Kidney glomerular epithelial cell (primary cell): Measurements from ENCODE around the gene HADH.
"Not testable (repeated sequence)": the region's sequence is repeated elsewhere in the genome, so short reads cannot be mapped to it uniquely, and the experiment has no call there.

Experiments
- DNase-seq: peaks from one replicate; lab custom pipeline; 2025; lab: John Stamatoyannopoulos, UW

The HADH gene

DNA sequence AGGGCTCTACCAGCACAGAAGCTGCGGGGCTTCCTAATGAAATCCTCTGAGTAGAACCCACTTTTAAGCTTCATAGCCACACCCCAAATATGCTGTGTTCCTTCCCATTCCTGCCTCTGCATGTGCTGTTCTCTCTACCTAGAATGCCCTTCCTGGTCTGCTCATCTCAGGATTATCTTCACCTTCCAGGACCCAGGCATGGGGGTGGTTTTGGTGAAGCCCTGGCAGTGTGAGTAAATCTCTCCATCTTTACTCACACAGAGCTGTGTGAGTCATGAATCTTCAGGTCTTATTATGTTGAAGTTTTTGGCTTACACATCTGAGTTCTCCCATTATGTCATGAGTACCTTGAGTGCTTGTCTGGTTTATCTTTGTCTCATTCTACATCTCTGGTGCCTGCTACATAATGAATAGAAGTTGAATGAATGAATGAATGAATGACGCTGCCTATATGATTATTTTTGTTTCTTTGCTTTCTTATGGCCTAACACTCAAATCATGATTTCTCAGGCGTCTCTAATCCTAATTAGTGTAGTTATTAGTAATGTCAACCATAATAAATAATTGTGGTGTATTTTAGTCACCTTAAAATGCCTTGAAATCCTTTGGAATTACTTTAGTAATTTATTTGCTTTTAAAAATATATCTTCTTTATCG lies 41.9 kb downstream of the HADH start:
- DNase-seq = no peak

DNA sequence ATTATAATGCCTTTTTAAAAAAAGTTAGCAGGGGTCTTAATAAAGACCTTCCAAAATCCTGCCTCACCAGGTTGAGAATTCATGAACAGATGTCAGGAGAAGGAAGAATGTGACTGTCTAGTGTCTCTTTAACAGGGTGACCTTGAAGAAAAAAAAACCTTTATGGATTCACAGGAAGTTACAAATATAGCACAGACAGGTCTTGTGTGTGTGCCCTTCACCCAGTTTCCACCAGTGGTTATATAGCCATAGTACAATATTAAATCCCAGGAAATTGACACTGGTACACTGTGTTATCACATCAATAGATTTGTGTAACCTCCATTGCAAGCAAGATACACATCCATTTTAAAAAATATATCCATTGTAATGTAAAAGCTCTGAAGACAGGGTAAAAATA lies 43.7 kb downstream of the HADH start:
- DNase-seq = no peak

DNA sequence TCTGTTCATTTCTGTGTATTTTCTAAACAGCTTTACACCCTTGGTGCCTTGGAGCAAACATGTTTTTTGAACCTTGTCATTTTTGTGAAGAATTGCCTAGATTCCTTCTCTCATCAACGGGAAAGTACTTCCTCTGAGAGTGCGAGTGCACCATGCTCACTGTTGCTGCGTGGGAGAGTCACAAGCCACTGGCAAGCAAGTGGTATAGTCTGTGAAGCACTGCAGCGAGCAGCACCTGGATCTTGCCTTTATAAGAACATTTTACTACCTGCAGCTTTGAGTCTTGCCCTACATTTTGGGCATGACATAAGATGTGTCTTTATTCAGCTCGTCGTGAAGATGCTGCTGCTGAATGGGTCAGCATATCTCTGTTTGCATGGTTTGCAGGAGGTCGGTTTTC lies 44.9 kb downstream of the HADH start:
- no peak for DNase-seq

DNA sequence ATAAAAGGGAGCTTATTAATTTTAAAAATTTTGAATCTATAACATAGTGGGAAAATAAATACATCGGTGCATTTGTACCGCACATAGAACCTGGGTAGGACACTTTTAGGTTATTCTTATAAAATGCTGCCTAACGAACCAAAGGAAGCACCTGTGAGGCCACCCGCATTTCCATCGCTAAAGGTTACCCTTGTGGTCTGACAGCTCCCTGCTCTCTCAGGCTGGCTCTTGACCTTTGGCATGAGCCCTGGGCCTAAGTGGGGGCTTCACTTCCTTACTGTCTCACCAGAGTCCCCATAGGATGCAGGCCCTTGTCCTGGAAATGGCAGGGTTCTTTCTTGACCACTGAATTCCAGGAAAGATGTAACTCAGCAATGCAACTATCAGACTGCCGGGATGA lies 46.0 kb downstream of the HADH start:
- no peak for DNase-seq

DNA sequence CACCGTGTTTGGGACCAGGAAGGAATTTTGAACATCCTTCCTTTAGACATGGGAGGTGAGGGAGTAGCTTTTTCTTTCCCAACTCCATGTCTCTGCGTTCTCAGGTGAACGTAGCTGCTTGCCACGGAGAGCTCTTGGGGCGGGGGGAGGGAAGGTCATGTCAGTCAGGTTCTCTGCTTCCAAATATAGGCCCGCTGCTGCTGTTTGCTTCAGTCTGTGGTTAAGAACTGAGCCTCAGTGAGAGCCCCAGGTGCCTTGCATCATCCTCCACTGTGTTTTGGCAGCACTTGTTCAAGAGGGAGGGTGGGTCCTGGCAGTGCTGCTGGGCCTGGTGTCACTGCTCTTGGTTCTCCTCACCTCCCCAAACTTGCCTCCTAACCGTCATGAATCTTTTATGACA lies 46.5 kb downstream of the HADH start:
- no peak for DNase-seq

DNA sequence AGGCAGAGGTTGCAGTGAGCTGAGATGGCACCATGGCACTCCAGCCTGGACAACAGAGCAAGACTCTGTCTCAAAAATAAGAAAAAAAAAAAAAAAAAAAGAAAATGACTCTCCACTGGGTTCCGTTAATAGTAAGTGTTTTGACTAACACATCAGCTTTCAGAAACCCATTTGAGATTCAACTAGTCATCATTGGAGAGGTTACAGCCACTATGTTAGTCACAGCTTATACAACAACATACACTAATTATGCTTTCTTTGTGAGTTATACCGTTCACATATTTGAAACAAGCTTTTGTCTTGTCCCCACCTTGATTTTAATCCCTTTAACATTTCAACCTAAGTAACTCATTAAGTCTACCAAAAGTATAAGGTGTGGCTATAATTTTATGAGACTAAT lies 48.2 kb downstream of the HADH start:
- DNase-seq = no peak

DNA sequence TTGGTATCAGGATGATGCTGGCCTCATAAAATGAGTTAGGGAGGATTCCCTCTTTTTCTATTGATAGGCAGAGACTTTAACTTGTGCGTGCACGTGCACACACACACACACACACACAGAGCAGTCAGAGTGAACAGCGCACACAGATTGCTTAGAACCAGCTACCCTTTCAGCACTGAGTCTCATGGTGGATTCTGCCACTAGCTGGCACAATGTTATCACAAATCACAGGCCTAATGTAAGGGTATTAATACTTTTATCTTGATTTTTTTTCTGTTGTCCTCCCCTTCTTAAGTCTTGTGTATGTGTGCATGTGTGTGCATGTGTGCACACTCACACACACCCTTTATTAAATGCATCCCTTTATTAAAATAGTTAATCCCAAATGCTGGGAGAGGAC lies 53.2 kb downstream of the HADH start:
- DNase-seq = no peak

DNA sequence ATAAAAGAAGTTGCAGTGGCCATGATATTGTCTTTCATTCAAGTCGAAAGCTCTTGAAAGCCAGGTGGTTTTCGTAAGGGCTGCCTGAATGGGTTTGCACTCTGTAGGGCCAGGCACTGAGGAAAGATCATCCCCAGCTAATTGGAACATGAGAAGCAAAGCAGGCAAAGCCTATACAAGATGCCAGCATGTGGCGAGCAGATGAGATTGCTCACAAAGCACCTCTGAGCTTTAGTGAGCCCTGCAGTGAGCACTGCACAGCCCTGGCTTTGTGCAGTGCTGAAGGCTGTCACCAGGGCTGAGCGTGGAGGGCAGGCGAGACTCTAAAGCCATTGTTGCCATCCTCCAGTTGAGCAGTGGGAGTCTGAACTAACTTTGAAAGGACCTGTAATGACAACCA lies 53.8 kb downstream of the HADH start:
- DNase-seq = no peak

DNA sequence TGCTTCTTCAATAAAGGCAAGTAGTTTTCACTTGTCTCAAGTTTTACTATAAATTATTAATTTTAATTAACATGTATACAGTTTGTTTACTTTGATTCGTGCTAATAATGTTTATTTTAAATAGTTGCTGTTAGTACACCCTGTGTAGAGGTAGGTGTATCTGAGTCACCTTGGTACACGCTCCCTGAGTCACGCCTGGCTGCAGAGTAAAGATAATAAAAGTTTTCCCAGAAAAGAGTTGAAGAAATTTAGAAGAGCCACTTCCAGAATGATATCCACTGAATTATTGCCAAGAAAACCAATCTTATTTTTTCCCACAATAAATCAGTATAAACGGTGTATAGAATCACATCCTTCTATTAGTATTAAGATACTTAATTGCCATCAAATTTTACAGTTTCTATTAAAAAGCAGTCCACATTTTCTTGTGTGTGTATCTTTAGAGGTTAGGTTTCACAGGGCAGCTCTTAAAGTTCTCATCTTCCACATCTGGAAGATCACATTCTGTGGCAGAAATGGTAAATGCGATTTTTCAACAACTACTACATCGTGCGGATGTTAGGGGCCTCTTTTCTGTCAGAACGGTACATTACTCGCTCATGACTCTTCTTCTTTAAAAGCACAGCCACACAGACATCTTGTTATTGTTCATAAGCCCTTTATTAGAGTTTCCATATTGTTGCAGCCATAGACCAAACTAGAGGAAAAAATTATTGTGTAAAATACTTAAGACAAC lies 55.4 kb downstream of the HADH start:
- peak; percentile 39 for DNase-seq

DNA sequence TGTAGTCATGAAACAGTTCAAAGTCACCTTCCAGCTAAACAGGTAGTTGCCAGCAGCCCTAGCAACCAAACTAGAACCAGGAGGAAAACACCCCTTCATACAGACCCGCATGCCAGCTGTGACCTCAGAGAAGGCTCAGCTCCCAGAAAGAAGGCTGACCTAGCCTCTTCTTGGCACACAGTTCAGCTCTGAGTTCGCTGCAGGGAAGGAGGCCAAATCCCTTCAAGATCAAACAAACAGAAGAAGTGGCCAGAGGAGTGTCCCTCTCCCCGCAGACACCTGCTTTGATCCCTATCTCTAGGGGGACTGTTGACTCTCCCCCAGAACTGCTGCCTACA lies 56.0 kb downstream of the HADH start:
- DNase-seq = no peak

DNA sequence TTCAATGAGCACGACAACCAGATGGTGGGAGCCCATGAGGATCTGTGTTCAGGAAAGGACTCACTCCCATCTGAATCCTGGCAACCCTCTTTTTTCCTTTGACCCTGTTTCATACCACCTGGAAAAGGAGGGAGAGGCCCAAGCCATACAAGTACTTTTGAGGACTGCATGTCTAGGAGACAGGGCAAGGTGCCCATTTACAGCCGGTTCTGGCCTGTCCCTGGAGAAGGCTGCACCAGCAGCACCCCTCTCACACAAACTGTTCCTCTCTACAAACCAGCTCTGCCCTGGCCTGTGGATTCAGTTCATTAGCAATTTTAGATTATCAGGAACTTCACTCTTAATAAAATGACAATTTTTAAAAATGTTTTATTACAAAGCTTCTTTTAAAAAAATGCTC lies 57.5 kb downstream of the HADH start:
- DNase-seq = no peak

DNA sequence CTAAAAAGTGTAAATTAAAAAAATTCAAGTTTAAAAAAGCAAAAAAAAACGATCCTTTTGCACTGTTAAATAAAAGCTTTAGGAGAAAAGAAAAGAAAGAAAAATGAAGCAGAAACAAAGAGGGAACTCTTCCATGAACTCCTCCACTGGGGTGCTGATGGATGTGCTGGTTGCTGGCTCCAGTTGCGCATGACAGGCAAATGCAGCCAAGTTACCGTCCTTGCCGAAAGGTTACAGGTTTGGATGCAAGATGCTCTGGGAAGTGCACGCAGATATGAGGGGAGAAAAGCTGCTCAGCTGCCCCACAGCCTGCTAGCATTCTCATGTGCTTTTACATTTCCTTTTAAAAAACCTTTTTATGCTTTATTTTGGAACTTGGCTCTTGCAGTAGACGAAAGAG lies 58.5 kb downstream of the HADH start:
- DNase-seq = no peak

DNA sequence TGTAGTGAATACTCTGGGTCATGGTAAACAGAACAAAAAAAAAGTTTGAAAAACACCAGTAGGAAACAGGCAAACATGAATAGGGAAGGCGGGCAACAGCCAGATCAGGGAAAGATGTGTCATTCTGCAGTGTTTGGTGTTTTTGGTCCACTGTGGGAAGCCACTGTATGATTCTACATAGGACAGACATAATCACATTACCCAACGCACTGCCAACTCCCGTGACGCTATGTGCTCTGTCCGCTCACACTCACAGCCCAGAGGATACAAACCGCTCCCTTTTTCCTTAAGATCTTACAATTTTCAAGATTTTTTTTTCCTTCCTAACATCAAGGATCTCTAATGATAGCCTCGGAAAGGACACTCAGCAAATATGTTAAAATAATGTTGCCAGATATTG lies 59.3 kb downstream of the HADH start:
- DNase-seq = no peak

DNA sequence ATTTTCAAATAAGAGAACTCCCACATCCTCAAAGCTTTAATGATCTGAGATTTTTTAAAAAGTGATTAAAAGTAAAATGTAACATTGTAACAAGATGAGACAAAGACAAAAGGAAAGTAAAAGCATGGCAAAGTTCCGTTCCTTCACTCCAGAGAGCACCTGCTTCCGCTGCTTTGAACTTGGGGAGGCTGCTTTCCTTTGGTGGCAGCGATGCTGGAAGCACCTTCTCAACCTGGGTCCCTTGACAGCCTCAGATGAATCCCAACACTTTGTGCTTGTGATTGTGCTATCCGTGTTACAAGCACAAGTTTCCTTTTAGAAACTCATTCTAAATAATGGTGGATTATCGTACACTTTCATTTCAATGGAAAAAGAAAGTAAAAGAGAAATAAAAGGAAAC lies 59.7 kb downstream of the HADH start:
- DNase-seq = no peak

DNA sequence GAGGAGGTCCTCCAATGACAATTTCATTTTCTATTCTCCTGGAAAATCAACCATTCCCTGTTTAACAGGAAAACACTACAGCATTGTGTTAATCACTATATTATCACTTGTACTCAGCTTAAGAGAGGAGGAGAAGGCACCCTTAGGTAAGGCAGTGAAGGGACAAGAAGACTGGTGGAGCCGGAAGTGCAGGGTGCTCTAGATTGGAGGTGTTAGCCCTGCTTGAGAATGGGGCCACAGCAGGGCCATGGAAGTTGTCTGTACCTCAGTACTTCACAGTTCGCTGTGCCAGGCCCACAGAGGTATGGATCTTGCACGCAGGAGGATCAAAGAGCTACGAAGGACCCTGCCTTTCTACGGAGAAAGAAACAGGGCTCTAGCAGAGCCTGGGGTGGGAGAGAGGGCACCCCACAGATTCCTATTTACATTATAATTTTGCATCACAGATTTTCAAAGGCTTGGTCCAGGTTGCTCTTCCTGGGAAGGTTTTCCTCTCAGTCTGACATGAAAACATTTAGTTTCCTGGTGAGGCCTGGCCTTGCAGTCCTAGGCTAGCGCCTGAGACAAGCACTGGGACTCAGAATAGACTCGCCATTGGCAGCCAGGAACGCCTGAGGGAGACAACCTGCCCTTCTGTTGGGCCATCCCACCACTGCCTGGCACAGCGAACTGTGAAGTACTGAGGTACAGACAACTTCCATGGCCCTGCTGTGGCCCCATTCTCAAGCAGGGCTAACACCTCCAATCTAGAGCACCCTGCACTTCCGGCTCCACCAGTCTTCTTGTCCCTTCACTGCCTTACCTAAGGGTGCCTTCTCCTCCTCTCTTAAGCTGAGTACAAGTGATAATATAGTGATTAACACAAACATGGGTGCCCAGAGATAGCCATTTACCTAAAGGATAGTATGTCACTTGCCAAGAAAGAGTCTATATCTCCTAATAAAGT lies 60.8 kb downstream of the HADH start:
- DNase-seq = not testable (repeated sequence)

DNA sequence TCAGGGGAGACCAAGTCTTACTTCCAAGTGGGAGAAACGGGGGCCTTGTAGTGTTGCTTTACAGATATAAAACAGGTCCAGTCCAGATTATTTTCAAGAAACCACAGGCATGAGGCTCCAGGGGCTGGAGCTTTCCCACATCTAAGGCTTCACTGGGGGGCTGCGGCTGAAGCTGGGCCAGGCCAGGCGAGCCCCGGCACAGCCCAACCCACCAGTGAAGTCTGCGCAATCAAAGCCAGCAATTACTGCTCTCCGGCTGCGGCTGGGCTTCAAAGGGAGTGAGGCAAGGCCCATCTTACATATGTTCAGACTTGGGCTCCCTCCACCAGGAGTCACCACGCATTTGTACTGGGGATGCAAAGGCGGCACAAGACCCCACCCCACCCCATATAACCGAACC lies 61.7 kb downstream of the HADH start:
- no peak for DNase-seq

DNA sequence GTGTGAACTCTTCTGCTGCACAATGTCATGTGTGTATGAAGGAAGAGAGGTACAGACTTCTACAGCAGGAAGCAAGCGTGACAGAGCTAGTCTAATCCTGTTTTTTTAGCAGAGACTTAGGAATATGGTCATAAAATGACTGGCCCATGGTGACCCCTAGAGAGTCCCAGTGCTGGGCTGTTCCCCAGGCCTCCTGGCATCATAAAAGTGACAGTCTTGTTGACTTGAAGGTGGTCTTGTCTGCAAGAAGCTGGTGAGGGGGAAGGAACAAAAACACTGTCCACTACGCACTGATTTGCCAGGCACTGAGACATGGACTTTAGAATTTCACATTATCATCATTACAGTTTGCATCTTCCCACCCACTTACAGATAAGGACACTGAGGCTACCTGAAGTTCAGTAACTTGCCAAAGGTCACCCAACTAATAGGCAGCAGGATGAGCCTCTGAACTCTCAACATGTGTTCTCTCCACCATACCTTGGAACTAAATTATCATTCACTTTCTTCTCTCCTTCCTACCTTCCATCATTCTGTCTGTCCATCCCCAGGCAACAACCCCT lies 63.0 kb downstream of the HADH start:
- DNase-seq = no peak

DNA sequence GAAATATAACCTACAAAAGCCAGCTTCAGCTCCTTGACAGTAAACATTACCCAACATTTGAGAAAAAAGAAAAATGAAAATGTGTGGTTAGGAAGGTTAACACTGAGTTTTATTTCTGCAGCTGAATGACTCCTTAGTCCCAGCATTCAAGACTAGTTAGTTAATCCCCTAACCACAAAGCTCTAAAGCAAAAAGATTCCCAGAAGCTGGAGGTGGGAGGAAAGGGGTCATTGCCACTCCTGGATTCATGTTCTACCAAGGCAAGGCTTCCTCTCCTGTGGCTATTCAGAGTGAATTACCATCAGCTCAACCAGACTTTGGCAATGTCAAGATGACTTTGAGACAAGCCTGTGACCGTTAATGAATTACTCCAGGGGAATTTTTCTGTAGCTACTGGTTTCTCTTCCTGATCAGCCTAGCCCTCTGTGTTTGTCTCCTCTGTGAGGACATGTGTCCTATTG lies 63.6 kb downstream of the HADH start:
- DNase-seq = peak; percentile 37

DNA sequence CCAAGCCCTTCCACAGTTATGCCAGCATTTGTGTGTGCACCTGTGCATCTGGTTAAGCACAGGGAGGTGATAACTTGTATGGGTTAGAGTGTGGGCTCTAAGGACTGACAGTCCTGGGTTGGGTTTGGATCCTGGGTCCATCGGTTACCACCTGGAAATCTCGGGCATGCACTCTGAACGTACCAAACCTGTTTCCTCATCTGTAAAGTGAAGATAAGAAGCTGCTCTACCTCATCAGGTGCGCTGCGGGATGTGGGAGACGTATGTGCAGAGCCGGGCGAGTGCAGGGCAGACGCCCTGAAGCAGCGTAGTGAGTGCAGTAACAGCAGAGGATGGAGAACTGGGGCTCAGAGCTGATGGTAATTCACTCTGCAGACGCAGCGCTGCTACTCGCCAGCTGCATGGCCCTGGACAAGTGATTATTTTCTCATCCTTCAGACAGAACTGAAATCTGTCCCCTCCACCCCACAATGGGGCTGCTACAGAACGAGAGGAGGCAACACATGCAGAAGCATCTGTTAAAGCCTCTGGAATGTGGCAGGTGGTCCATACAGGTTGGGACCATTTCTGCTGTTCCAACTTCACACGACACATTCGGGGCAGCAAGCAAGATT lies 64.4 kb downstream of the HADH start:
- no peak for DNase-seq

DNA sequence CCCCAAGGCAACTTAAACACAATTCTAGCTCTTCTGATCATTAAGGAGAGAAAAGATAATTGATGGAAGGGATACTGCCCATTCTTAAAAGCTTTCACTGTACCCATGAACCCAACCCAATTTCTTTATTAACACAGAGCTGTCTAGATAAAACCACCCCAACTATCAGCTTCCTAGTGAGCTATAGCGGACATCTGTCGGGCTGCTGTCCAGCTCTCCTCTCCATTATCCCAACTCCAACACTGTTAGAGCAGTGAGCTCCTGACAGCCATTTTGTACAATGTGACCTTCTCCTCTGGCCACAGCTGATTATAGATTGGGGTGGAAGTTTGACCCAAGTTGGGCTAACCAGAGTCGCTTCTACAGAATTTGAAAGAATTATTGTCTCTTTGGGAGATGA lies 66.1 kb downstream of the HADH start:
- no peak for DNase-seq

DNA sequence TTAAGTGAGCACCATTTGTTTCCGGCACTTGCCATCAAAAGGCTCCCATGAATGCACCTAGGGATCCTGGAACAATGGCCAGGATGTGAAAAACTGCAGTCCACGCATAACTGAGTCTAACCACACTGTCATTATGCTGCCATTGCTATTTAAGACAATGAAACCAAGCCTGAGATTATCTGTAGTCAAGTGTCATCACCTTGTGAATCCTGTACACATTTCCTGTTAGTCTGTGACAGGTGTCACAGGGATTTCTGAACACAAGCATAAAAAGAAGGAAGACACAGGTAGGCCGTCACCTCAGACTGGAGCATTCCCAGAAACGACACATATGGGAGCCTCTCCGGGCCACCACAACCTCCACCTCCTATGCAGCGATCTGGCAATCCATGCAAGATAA lies 66.7 kb downstream of the HADH start:
- DNase-seq = no peak
